ENCODE results near the gene AVEN.

AVEN gene

DNA sequence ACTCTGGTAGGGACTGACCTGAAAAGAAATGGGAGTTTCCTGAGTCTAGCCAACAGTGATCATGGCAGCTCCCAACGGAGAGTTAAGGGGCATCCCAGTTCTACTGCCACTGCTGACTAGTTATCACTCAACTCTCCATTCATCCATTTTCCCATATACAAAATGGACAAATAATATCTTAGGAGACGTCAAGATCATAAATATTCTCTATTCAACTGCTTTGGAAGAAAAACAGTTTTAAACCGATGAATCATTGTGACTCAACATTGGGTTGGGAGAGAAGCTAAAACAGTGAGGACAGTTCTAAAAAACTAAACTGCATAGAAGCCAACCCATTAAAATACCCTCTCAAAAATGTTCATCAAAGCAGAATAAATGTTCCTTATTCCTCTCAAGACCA, 128.3 kb downstream of the AVEN start:
- TF ChIP-seq SIN3A (IDR thresholded peaks at IDR 0.05; ENCODE audit: borderline replicate concordance, insufficient read depth, low read length), result no peak
- no peak for TF ChIP-seq FOXP2 (optimal IDR thresholded peaks at IDR 0.05; ENCODE audit: borderline replicate concordance, extremely low read depth, extremely low read length, insufficient read depth)
- TF ChIP-seq POLR2AphosphoS5 (IDR thresholded peaks at IDR 0.05; ENCODE audit: low read depth, low read length), result no peak
- TF ChIP-seq TAF1 (IDR thresholded peaks at IDR 0.05; ENCODE audit: borderline replicate concordance, insufficient read depth, low read length), result no peak
- TF ChIP-seq, protein P1, sequence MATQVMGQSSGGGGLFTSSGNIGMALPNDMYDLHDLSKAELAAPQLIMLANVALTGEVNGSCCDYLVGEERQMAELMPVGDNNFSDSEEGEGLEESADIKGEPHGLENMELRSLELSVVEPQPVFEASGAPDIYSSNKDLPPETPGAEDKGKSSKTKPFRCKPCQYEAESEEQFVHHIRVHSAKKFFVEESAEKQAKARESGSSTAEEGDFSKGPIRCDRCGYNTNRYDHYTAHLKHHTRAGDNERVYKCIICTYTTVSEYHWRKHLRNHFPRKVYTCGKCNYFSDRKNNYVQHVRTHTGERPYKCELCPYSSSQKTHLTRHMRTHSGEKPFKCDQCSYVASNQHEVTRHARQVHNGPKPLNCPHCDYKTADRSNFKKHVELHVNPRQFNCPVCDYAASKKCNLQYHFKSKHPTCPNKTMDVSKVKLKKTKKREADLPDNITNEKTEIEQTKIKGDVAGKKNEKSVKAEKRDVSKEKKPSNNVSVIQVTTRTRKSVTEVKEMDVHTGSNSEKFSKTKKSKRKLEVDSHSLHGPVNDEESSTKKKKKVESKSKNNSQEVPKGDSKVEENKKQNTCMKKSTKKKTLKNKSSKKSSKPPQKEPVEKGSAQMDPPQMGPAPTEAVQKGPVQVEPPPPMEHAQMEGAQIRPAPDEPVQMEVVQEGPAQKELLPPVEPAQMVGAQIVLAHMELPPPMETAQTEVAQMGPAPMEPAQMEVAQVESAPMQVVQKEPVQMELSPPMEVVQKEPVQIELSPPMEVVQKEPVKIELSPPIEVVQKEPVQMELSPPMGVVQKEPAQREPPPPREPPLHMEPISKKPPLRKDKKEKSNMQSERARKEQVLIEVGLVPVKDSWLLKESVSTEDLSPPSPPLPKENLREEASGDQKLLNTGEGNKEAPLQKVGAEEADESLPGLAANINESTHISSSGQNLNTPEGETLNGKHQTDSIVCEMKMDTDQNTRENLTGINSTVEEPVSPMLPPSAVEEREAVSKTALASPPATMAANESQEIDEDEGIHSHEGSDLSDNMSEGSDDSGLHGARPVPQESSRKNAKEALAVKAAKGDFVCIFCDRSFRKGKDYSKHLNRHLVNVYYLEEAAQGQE (IDR thresholded peaks at IDR 0.05; ENCODE audit: insufficient read depth in 1 of 2, low read depth in 2 of 2, low read length in 2 of 2), result no peak

DNA sequence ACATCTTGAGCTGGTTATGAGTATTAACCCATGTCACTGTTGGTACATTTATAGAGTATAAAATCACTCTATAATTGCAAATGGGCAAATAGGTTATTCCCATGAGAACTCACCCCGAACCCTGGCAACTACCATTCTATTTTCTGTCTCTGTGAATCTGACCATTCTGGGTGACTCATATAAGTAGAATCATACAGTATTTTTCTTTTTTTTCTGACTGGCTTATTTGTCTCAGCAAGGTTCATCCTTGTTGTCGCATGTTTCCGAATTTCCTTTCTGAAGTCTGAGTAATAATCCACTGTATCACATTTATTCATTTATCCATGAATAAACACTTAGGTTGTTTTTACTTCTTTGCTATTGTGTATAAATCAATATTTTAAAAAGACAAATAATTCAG, 130.6 kb downstream of the AVEN start:
- TF ChIP-seq, protein P1 (IDR thresholded peaks at IDR 0.05; ENCODE audit: insufficient read depth in 1 of 2, low read depth in 2 of 2, low read length in 2 of 2), result no peak
- TF ChIP-seq FOXP2 (optimal IDR thresholded peaks at IDR 0.05; ENCODE audit: borderline replicate concordance, extremely low read depth, extremely low read length, insufficient read depth) (no peak), POLR2AphosphoS5 (IDR thresholded peaks at IDR 0.05; ENCODE audit: low read depth, low read length) (no peak), TAF1 (IDR thresholded peaks at IDR 0.05; ENCODE audit: borderline replicate concordance, insufficient read depth, low read length) (no peak), SIN3A (IDR thresholded peaks at IDR 0.05; ENCODE audit: borderline replicate concordance, insufficient read depth, low read length) (no peak)

DNA sequence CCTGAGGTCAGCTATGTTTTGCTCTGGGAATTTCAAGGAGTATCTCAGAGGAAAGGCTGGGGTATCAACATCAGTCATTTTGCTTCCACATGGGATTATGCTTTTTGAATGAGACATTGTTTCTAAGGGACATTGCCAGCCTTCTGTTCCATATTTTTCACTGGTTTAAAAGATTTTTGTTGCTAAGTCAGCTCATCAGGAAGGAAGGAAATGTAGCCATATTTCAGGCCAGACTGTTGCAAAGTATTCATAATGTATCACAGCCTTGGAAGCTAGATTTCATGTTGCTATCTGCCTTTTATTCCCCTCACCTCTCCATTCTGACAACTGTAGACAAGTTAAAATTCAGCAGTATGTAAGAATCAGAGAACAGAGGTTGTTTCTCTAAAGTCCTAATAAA, 131.7 kb downstream of the AVEN start:
- no peak for TF ChIP-seq FOXP2 (optimal IDR thresholded peaks at IDR 0.05; ENCODE audit: borderline replicate concordance, extremely low read depth, extremely low read length, insufficient read depth)
- TF ChIP-seq SIN3A (IDR thresholded peaks at IDR 0.05; ENCODE audit: borderline replicate concordance, insufficient read depth, low read length), result no peak
- TF ChIP-seq TAF1 (IDR thresholded peaks at IDR 0.05; ENCODE audit: borderline replicate concordance, insufficient read depth, low read length), result no peak
- TF ChIP-seq, protein P1 (IDR thresholded peaks at IDR 0.05; ENCODE audit: insufficient read depth in 1 of 2, low read depth in 2 of 2, low read length in 2 of 2), result no peak
- TF ChIP-seq POLR2AphosphoS5 (IDR thresholded peaks at IDR 0.05; ENCODE audit: low read depth, low read length), result no peak

DNA sequence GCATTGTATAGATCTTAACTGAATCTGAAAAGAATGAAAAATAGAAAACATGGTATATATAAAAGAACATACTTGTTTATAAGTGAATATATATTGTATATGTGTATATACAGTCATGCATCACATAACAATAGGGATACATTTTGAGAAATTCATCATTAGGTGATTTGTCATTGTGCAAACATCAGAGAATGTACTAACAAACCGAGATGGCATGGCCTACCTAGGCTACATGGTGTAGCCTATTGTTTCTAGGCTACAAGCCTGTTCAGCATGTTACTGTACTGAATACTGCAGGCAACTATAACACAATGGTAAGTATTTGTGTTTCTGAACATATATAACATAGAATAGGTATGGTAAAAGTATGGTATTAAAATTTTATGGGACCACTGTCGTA, 135.3 kb downstream of the AVEN start:
- TF ChIP-seq FOXP2 (optimal IDR thresholded peaks at IDR 0.05; ENCODE audit: borderline replicate concordance, extremely low read depth, extremely low read length, insufficient read depth), result no peak

DNA sequence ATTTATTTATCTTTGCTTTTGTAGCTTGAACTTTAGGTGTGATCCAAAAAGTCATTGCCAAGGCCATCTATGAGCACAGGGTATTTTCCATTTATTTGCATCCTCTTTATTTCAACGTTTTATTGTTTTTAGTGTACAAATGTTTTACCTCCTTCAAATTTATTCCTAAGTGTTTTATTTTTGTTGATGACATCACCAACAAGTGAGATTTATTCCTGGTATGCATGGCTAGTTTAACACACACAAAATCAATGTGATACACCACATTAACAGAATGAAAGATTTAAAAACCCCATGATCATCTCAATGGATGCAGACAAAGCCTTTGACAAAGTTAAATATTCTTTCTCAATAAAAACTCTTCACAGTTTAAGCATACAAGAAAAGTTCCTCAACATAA, 137.0 kb downstream of the AVEN start:
- TF ChIP-seq, protein P1 (IDR thresholded peaks at IDR 0.05; ENCODE audit: insufficient read depth in 1 of 2, low read depth in 2 of 2, low read length in 2 of 2), result no peak
- TF ChIP-seq POLR2AphosphoS5 (IDR thresholded peaks at IDR 0.05; ENCODE audit: low read depth, low read length) (no peak), FOXP2 (optimal IDR thresholded peaks at IDR 0.05; ENCODE audit: borderline replicate concordance, extremely low read depth, extremely low read length, insufficient read depth) (no peak), TAF1 (IDR thresholded peaks at IDR 0.05; ENCODE audit: borderline replicate concordance, insufficient read depth, low read length) (no peak), SIN3A (IDR thresholded peaks at IDR 0.05; ENCODE audit: borderline replicate concordance, insufficient read depth, low read length) (no peak)

All from PFSK-1 (cell line).